Effector memory CD4-positive, alpha-beta T cell (primary cell): ENCODE measurements around the gene SYTL4.

Experiments
- DNase-seq, 3 donors: peaks; one replicate each; pipeline ENCODE4 v3.0.0-alpha.2; 2020
- H3K27ac ChIP-seq: 2 replicates; pipeline ENCODE4 v1.7.0; 2013; ENCODE audit warnings: mild to moderate bottlenecking, low read length, moderate library complexity; ENCODE audit not compliant: insufficient read depth, poor library complexity, severe bottlenecking
- H3K27me3 ChIP-seq: replicated peaks from 2 replicates; pipeline ENCODE4 v1.7.0; 2013; ENCODE audit warnings: mild to moderate bottlenecking, low read length; ENCODE audit not compliant: insufficient read depth, control insufficient read depth, poor library complexity, severe bottlenecking
- H3K36me3 ChIP-seq: 2 replicates; pipeline ENCODE4 v1.7.0; 2013; ENCODE audit warnings: mild to moderate bottlenecking, low read length, moderate library complexity; ENCODE audit not compliant: control insufficient read depth, insufficient read depth
- H3K4me1 ChIP-seq: 2 replicates; pipeline ENCODE4 v1.7.0; 2013; ENCODE audit warnings: low read length, mild to moderate bottlenecking; ENCODE audit not compliant: control insufficient read depth, insufficient read depth, poor library complexity, severe bottlenecking
- H3K4me3 ChIP-seq: 2 replicates; pipeline ENCODE4 v1.7.0; 2013; ENCODE audit warnings: low read length, low read depth, mild to moderate bottlenecking; ENCODE audit not compliant: insufficient read depth, poor library complexity, severe bottlenecking
- H3K9me3 ChIP-seq: 2 replicates; pipeline ENCODE4 v1.7.0; 2013; ENCODE audit warnings: mild to moderate bottlenecking, low read length, moderate library complexity; ENCODE audit not compliant: control insufficient read depth

The SYTL4 gene

DNA sequence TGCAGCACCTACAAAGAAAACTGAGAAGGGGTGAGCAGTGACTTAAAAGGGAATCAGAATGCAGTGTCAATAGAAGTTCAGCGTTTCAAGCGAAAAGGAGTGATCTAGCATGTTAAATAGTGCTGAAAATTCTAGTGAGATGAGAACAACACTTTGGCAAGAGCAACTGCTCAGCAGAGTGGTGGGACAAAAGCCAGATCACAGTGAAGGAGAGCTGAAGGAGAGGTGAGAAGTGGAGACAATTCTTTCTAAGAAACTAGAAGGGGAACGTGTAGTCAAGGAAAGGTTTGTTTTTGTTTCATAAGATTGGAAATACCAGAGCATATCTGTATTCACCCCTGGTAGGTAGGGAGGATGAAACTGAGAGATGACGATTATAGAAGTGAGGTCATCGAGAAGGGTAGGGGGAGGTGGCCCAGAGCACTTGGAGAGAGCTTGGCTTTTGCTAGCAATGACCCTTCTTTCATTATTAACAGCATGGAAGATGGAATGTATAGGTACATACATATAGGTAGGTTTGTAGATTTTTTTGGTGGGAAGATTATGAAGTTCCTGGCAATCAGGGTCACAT lies 54.2 kb downstream of the SYTL4 start:
- Histone ChIP-seq H3K4me1 (no peaks in the 10 kb centered on the region), H3K9me3 (no peaks in the 10 kb centered on the region), H3K4me3 (no peak overlapping the region), H3K27me3 (no peaks in the 10 kb centered on the region), H3K36me3 (no peaks in the 10 kb centered on the region), H3K27ac (no peak overlapping the region)
- DNase-seq, result no peak

DNA sequence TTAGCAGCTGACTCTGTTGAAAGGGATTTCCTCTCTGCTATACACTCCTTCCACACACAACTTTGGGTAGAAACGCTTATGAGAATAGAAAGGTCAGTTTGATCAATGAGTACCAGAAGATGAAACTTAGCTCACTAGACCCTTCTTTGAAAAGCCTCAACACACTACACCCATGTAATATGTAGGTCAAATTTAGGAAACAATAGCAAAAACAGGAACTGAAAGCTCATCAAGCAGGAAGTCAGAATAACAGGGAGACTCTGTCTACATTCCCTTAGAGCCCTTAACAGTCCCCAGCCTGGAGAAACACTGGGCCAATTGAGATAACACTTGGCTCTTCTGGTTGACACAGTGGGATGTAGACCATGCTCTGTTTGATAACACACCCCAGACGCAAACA lies 57.2 kb downstream of the SYTL4 start:
- Histone ChIP-seq H3K9me3 (no peaks in the 10 kb centered on the region), H3K27me3 (no peaks in the 10 kb centered on the region), H3K4me3 (no peak overlapping the region), H3K4me1 (no peaks in the 10 kb centered on the region), H3K27ac (no peak overlapping the region), H3K36me3 (no peaks in the 10 kb centered on the region)
- DNase-seq, result no peak

DNA sequence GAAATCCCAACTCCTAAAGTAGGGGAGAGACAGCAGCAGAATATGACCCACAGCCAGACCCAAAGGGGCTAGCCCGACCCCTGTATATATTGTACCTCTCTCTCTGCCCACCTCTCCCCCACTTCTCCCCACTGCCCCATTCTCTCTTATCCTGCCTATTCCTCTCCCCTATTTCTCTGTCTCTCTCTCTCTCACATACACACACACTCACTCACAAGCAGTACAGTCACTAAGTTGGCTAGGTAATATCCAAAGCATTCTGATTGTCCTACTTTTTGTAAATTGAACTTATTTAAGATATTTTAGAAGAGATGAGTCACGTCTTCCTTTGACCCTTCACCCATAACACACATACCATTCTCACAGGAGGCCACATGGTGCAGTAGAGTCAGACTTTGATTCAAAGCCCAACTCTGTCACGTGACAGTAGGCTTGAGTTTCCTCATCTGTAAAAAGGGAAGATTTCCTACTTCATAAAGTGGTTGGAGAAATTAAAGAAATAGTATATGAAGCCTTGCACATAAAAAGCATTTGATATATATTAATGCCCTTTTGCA lies 58.4 kb downstream of the SYTL4 start:
- H3K27me3 ChIP-seq, result no peaks in the 10 kb centered on the region
- H3K27ac ChIP-seq, result no peak overlapping the region
- H3K4me3 ChIP-seq, result no peak overlapping the region
- no peak for DNase-seq
- no peaks in the 10 kb centered on the region for H3K4me1 ChIP-seq
- H3K36me3 ChIP-seq, result no peaks in the 10 kb centered on the region
- no peaks in the 10 kb centered on the region for H3K9me3 ChIP-seq

DNA sequence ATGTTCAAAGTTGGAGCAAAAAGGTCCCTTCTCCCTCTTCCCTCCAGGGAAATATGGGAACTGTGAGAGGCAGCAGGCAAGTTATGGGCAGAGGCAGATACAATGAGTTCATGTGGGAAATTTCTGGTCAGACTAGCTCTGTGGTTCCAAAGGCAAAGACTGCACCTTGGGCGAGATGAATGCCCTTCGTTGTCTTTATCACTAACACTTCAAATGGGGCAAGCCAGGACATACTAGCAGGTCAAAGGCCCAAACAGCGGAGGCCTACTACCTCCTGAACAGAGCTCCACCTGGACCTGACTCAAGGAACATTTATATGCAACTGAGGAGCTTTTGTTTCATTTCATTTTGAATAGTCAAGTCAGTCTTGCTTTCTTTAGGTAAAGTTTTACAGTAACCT lies 59.0 kb downstream of the SYTL4 start:
- Histone ChIP-seq H3K9me3 (no peaks in the 10 kb centered on the region), H3K27me3 (no peaks in the 10 kb centered on the region), H3K27ac (no peak overlapping the region), H3K4me1 (no peaks in the 10 kb centered on the region), H3K4me3 (no peak overlapping the region), H3K36me3 (no peaks in the 10 kb centered on the region)
- DNase-seq, result no peak

DNA sequence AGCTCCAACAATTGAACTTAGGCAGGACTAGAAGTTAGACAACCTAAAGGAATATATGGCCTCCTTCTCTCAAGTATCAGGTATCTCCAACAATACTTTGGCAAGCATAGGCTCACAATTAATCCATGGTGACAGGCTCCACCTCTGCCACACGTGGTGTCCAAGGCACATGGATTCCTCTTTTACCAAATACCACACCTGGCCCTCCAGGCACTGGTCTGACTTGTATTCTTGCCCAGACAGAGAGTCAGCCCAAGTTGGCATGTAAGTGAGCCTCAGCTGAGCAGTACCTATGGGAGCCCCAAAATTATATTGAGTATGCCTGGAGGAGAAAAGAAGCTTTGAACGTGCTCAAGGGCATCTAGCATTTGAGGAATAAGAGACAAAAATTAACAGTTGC lies 68.3 kb downstream of the SYTL4 start:
- no peaks in the 10 kb centered on the region for H3K36me3 ChIP-seq
- no peaks in the 10 kb centered on the region for H3K27me3 ChIP-seq
- H3K4me3 ChIP-seq, result no peak overlapping the region
- no peak for DNase-seq
- H3K4me1 ChIP-seq, result no peaks in the 10 kb centered on the region
- no peak overlapping the region for H3K27ac ChIP-seq
- H3K9me3 ChIP-seq, result no peaks in the 10 kb centered on the region

DNA sequence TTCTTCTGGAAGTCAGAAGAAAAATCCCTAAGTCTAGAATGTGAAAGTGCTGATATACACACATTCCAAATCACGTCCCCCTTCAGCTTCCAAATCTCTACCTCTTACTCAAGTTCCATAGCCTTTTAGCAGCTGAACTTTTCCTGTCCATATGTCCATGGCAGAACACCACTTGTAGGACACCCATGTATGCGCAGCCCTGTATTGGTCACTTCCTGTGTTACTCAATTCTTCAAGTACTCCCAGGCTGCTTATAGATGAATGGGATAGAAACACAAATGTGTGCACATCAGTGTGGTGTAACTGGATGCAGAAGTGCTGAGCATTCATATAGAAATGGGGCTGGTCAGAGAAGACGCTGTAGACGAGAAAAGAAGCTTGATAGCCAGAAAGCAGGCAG lies 69.1 kb downstream of the SYTL4 start:
- H3K4me1 ChIP-seq, result no peaks in the 10 kb centered on the region
- H3K9me3 ChIP-seq, result no peaks in the 10 kb centered on the region
- no peaks in the 10 kb centered on the region for H3K27me3 ChIP-seq
- no peaks in the 10 kb centered on the region for H3K36me3 ChIP-seq
- no peak overlapping the region for H3K27ac ChIP-seq
- no peak for DNase-seq
- no peak overlapping the region for H3K4me3 ChIP-seq

DNA sequence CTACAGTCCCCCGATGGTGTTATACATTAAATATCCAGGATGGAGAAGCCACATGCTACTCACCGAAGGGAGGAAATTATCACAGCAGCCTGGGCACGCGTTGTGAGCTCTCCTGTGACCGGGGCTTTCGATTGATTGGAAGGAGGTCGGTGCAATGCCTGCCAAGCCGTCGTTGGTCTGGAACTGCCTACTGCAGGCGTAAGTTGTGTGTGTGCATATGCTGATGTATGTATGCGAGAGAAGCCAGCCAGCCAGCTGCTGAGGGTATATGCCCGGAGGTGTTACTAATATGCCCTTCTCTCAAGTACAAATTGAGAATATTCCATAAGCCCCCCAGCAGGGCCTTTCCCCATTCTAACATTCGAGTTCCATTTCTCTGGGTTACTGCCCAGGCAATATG lies 69.8 kb downstream of the SYTL4 start:
- no peak for DNase-seq
- Histone ChIP-seq H3K36me3 (no peaks in the 10 kb centered on the region), H3K4me1 (no peaks in the 10 kb centered on the region), H3K4me3 (no peak overlapping the region), H3K27ac (no peak overlapping the region), H3K9me3 (no peaks in the 10 kb centered on the region), H3K27me3 (no peaks in the 10 kb centered on the region)

DNA sequence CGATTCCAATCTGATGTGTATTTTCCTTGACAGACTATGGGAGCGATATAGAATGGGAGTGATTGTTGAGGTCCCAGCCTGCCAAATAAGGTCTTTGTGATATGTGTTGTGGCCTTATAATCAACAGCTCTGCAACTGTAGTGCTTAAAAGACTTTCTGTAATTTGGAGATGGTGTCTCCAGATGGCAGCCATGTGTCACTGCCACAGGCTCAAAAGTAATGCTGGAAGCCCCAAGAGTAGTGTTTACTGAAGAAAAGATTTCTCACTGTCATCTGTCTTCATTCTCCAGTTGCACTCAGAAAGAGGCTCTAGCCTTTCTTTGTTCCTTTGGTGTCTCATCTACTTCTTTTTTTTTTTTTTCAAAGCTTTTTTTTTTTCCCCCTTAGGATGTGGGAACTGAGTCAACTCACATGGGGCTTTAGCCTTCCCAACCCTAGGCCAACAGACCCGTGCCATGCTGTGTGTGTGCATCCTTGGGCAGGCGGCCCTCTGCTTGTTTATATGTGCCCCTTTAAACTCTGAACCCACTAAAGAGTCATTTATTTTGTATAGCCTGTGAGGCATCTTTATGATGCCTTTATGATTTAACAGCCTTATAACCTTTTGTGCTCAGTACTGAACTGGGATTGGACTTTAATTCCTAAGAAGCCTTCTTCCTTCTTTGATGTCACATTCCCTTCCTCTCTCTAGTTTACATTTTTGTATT lies 72.3 kb downstream of the SYTL4 start:
- Histone ChIP-seq H3K27ac (no peak overlapping the region), H3K36me3 (no peaks in the 10 kb centered on the region), H3K4me1 (no peaks in the 10 kb centered on the region), H3K4me3 (no peak overlapping the region), H3K27me3 (no peaks in the 10 kb centered on the region), H3K9me3 (no peaks in the 10 kb centered on the region)
- no peak for DNase-seq

DNA sequence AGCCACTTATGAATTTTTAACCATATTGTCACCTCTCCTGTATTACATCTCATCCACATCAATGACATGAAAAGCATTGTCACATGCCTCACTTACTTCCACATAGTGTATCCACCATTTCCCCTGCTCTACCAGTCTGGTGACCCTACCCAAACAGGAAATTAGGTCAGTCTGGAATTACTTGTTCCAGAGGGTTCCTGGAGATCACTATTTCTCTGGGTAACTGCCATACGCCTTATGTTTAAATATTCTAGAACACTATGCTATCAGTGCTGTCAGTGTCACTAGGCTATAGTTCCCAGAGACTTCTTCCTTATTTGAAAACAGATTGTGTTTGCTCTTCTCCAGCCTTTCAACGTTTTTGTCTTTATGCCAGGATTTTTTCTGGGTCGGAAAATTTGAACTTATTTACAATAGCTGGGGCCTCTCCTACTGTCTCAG lies 73.0 kb downstream of the SYTL4 start:
- Histone ChIP-seq H3K9me3 (no peaks in the 10 kb centered on the region), H3K27me3 (no peaks in the 10 kb centered on the region), H3K36me3 (no peaks in the 10 kb centered on the region), H3K4me1 (no peaks in the 10 kb centered on the region), H3K4me3 (no peak overlapping the region), H3K27ac (no peak overlapping the region)
- DNase-seq, result no peak

DNA sequence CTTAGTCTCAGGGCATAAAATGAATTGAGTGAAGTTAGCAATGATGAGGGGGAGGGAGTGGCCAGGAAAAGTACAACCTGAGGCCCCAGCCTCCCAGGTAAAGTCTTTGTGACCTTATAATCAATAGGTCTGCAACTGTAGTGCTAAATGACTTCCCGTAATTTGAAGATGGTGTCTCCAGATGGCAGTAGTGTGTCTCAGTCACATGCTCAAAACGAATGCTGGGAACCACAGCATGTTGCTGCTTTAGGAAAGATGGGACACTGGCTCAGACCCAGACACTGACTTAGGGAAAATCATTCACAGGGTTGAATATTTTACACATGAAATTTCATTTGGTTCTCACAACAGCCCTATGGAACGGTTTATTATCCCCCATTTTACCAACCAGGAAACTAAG lies 77.7 kb downstream of the SYTL4 start:
- H3K27me3 ChIP-seq, result no peaks in the 10 kb centered on the region
- no peak for DNase-seq
- no peaks in the 10 kb centered on the region for H3K36me3 ChIP-seq
- no peaks in the 10 kb centered on the region for H3K4me1 ChIP-seq
- H3K4me3 ChIP-seq, result no peak overlapping the region
- no peak overlapping the region for H3K27ac ChIP-seq
- no peaks in the 10 kb centered on the region for H3K9me3 ChIP-seq
